HEK293 (cell line): ENCODE results near the gene GREB1L.

Experiments
- CTCF ChIA-PET: fragments of 350-600 bp; formaldehyde crosslinking; extraction: SDS; loops from one replicate; lab custom pipeline; 2021; ENCODE audit warnings: antibody characterized with exemption; lab: Yijun Ruan, JAX
- POLR2A ChIA-PET: fragments of 300-600 bp; formaldehyde crosslinking; extraction: SDS; loops from one replicate; lab custom pipeline; 2020; ENCODE audit warnings: antibody characterized with exemption, inconsistent platforms; lab: Yijun Ruan, JAX
- H3K27ac ChIP-seq: fragments of 200-500 bp; sonication (Bioruptor generic); 2 replicates; pipeline ENCODE4 v1.5.1; 2014; ENCODE audit warnings: low read depth, low read length, control low read depth, inconsistent platforms; ENCODE audit errors: extremely low read depth
- H3K36me3 ChIP-seq, 2 experiments: fragments of 200-500 bp in 1 of 2; sonication (Bioruptor generic) in 1 of 2; 1 replicate in 1 of 2; 2 replicates in 1 of 2; pipeline ENCODE4 v1.5.1; 2014 to 2017; ENCODE audit warnings: inconsistent platforms in 2 of 2, low read length in 2 of 2; ENCODE audit not compliant: control insufficient read depth in 2 of 2, insufficient read depth in 1 of 2
- H3K4me1 ChIP-seq: fragments of 200-500 bp; sonication (Bioruptor generic); 2 replicates; pipeline ENCODE4 v1.5.1; 2014; ENCODE audit warnings: mild to moderate bottlenecking, low read length, inconsistent platforms; ENCODE audit not compliant: control insufficient read depth, insufficient read depth
- H3K4me3 ChIP-seq: 2 replicates; pipeline ENCODE4 v1.5.1; 2011; ENCODE audit warnings: low read depth, mild to moderate bottlenecking, control low read depth, low read length, moderate library complexity
- H3K9me3 ChIP-seq: fragments of 200-500 bp; sonication (Bioruptor generic); 2 replicates; pipeline ENCODE4 v1.5.1; 2014; ENCODE audit warnings: low read depth, low read length, inconsistent platforms; ENCODE audit not compliant: control insufficient read depth, insufficient read depth
- OSR2 ChIP-seq: fragments of 450-650 bp; formaldehyde crosslinking; IDR thresholded peaks from 2 replicates; pipeline ENCODE4 v1.5.1; 2016; ENCODE audit warnings: missing biosample characterization, missing genetic modification characterization
- SP3 ChIP-seq: fragments of 450-650 bp; formaldehyde crosslinking; IDR thresholded peaks from 2 replicates; pipeline ENCODE4 v1.5.1; 2016; ENCODE audit warnings: missing biosample characterization, missing genetic modification characterization
- SP7 ChIP-seq: fragments of 450-650 bp; formaldehyde crosslinking; IDR thresholded peaks from 2 replicates; pipeline ENCODE4 v1.5.1; 2016; ENCODE audit warnings: missing biosample characterization, missing genetic modification characterization
- ZNF114 ChIP-seq: fragments of 450-650 bp; formaldehyde crosslinking; IDR thresholded peaks from 2 replicates; pipeline ENCODE4 v1.5.0; 2017; ENCODE audit warnings: missing biosample characterization, missing genetic modification characterization
- ZNF157 ChIP-seq: fragments of 450-650 bp; formaldehyde crosslinking; IDR thresholded peaks from 2 replicates; pipeline ENCODE4 v1.5.1; 2016; ENCODE audit warnings: missing biosample characterization, missing genetic modification characterization
- ZNF335 ChIP-seq: fragments of 450-650 bp; formaldehyde crosslinking; conservative IDR thresholded peaks from 2 replicates; pipeline ENCODE4 v1.5.1; 2016; ENCODE audit warnings: missing biosample characterization, missing genetic modification characterization
- ZNF350 ChIP-seq: fragments of 450-650 bp; formaldehyde crosslinking; IDR thresholded peaks from 2 replicates; pipeline ENCODE4 v1.5.0; 2017; ENCODE audit warnings: missing biosample characterization, mild to moderate bottlenecking, missing genetic modification characterization
- ZNF354C ChIP-seq: fragments of 450-650 bp; formaldehyde crosslinking; IDR thresholded peaks from 2 replicates; pipeline ENCODE4 v1.5.1; 2016; ENCODE audit warnings: missing biosample characterization, missing genetic modification characterization, low read depth, borderline replicate concordance
- ZNF549 ChIP-seq: fragments of 450-650 bp; IDR thresholded peaks from 2 replicates; pipeline ENCODE4 v1.5.1; 2018; ENCODE audit warnings: missing biosample characterization, missing genetic modification characterization, mild to moderate bottlenecking, inconsistent platforms, moderate library complexity
- ZNF629 ChIP-seq: fragments of 450-650 bp; formaldehyde crosslinking; IDR thresholded peaks from 2 replicates; pipeline ENCODE4 v1.5.1; 2017; ENCODE audit warnings: missing biosample characterization, missing genetic modification characterization
- ZNF658 ChIP-seq: fragments of 450-650 bp; formaldehyde crosslinking; IDR thresholded peaks from 2 replicates; pipeline ENCODE4; 2016; ENCODE audit warnings: missing biosample characterization, missing genetic modification characterization
- ZNF677 ChIP-seq: fragments of 450-650 bp; IDR thresholded peaks from 2 replicates; pipeline ENCODE4 v1.5.0; 2018; ENCODE audit warnings: missing biosample characterization, mild to moderate bottlenecking, missing genetic modification characterization, moderate library complexity
- ZNF792 ChIP-seq: fragments of 450-650 bp; formaldehyde crosslinking; IDR thresholded peaks from 2 replicates; pipeline ENCODE4 v1.5.1; 2016; ENCODE audit warnings: missing biosample characterization, missing genetic modification characterization
- TF ChIP-seq, protein P1 (sequence below): fragments of 450-650 bp; formaldehyde crosslinking; IDR thresholded peaks from 2 replicates; pipeline ENCODE4 v1.5.0; 2017; ENCODE audit warnings: missing biosample characterization, missing genetic modification characterization, borderline replicate concordance
- TF ChIP-seq, protein P2 (sequence below): fragments of 450-650 bp; formaldehyde crosslinking; IDR thresholded peaks from 2 replicates; pipeline ENCODE4 v1.5.1; 2016; ENCODE audit warnings: missing biosample characterization, missing genetic modification characterization, borderline replicate concordance
- TF ChIP-seq, protein P3 (sequence below): fragments of 450-650 bp; formaldehyde crosslinking; IDR thresholded peaks from 2 replicates; pipeline ENCODE4 v1.5.1; 2016; ENCODE audit warnings: missing biosample characterization, missing genetic modification characterization
- TF ChIP-seq, protein P4 (sequence below): fragments of 450-650 bp; formaldehyde crosslinking; IDR thresholded peaks from 2 replicates; pipeline ENCODE4 v1.5.1; 2016; ENCODE audit warnings: missing biosample characterization, missing genetic modification characterization

The GREB1L gene

DNA sequence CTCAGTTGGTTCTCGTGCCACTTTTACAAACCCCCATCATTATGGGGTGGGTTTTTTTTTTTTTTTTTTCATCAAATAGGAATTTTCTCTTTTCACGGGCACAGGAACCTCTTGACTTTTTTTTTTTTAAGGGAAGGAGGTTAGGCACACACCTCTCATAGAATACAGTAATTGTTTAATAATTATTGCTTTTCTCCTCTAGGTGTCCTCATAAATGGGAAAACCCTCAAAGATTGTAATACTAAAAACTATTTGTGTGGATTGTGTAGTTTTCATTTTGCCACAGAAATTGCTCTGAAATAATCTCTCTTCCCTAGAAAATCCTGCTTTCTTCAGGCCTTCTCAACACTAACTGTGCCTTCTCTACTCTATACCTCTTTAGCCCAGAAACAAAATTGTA, 147.3 kb downstream of the GREB1L start (continued):
- TF ChIP-seq, protein P1, sequence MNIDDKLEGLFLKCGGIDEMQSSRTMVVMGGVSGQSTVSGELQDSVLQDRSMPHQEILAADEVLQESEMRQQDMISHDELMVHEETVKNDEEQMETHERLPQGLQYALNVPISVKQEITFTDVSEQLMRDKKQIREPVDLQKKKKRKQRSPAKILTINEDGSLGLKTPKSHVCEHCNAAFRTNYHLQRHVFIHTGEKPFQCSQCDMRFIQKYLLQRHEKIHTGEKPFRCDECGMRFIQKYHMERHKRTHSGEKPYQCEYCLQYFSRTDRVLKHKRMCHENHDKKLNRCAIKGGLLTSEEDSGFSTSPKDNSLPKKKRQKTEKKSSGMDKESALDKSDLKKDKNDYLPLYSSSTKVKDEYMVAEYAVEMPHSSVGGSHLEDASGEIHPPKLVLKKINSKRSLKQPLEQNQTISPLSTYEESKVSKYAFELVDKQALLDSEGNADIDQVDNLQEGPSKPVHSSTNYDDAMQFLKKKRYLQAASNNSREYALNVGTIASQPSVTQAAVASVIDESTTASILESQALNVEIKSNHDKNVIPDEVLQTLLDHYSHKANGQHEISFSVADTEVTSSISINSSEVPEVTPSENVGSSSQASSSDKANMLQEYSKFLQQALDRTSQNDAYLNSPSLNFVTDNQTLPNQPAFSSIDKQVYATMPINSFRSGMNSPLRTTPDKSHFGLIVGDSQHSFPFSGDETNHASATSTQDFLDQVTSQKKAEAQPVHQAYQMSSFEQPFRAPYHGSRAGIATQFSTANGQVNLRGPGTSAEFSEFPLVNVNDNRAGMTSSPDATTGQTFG (tag by site-specific recombination), result no peak

DNA sequence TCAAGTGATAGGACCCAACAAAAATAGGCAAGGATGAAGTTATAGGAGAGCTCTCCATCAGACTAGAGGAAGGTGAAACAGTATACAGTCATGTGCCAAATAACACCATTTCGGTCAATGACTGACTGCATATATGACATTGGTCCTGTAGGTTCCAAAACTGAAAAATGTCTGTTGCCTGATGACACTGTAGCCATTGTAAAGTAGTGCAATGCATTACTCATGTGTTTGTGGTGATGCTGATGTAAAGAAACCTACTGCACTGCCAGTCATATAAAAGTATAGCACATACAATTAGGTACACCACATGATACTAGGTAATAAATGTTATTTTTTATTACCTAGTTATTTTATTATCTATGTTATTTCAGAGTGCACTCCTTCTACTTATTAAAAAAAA, 147.9 kb downstream of the GREB1L start:
- POLR2A ChIA-PET, result no interaction called here
- Histone ChIP-seq H3K27ac (no peak overlapping the region), H3K9me3 (no peaks in the 10 kb centered on the region), H3K36me3 (peaks cover 3 to 6% of the 10 kb centered on the region in 2 experiments), H3K4me1 (peaks cover 6% of the 10 kb centered on the region; the same call in 1 of the 2 replicates), H3K4me3 (no peak overlapping the region)
- CTCF ChIA-PET, result interaction anchor here (0.6 kb wide), 1 partner anchor 134 kb away, joined by 3 read pairs; no protein-coding TSS in a partner anchor
- TF ChIP-seq ZNF114 (tag by site-specific recombination), result no peak

DNA sequence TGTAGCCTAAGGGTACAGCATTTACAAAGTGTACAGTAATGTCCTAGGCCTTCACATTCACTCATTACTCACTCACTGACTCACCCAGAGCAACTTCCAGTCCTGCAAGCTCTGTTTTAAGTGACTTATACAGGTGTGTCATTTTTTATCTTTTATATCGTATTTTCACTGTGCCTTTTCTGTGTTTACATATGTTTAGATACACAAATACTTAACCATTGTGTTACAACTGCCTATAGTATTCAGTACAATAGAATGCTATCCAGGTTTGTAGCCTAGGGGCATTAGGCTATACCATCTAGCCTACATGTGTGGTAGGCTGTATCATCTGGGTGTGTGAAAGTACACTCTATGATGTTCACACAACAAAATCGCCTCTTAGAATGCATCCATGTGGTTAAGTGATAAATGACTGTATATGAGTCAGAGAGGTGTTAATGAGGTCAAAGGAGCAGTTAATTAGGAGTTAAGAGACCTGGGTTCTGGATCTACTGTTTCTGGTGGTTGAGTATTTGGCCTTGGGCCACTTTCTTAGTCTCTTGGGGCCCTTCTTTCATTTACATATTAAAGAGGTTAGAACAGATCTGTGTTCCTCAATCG, 149.1 kb downstream of the GREB1L start:
- Histone ChIP-seq H3K4me1 (peaks cover 6% of the 10 kb centered on the region; the same call in 1 of the 2 replicates), H3K4me3 (no peak overlapping the region), H3K27ac (no peak overlapping the region), H3K9me3 (no peaks in the 10 kb centered on the region), H3K36me3 (peaks cover 5 to 6% of the 10 kb centered on the region in 2 experiments; a peak in 2 of 3 replicates)
- ChIA-PET CTCF (interaction anchor here (0.6 to 0.7 kb wide), 4 partner anchors 36 to 141 kb away, joined by 3 to 6 read pairs (median 5); no protein-coding TSS in a partner anchor), POLR2A (no interaction called here)
- TF ChIP-seq ZNF335 (tag by site-specific recombination) (no peak), OSR2 (peak; percentile 69), ZNF658 (tag by site-specific recombination) (no peak), ZNF629 (tag by site-specific recombination) (0 out of 2 replicates have a peak, but pooled peaks have one; percentile 33), ZNF549 (no peak), ZNF350 (tag by site-specific recombination) (0 out of 2 replicates have a peak, but pooled peaks have one; percentile 32), ZNF157 (tag by site-specific recombination) (no peak), ZNF792 (no peak), SP7 (tag by site-specific recombination) (peak; percentile 92), SP3 (tag by site-specific recombination) (0 out of 2 replicates have a peak, but pooled peaks have one; percentile 34), ZNF354C (tag by site-specific recombination) (no peak), ZNF677 (tag by site-specific recombination) (no peak)
- TF ChIP-seq, protein P2, sequence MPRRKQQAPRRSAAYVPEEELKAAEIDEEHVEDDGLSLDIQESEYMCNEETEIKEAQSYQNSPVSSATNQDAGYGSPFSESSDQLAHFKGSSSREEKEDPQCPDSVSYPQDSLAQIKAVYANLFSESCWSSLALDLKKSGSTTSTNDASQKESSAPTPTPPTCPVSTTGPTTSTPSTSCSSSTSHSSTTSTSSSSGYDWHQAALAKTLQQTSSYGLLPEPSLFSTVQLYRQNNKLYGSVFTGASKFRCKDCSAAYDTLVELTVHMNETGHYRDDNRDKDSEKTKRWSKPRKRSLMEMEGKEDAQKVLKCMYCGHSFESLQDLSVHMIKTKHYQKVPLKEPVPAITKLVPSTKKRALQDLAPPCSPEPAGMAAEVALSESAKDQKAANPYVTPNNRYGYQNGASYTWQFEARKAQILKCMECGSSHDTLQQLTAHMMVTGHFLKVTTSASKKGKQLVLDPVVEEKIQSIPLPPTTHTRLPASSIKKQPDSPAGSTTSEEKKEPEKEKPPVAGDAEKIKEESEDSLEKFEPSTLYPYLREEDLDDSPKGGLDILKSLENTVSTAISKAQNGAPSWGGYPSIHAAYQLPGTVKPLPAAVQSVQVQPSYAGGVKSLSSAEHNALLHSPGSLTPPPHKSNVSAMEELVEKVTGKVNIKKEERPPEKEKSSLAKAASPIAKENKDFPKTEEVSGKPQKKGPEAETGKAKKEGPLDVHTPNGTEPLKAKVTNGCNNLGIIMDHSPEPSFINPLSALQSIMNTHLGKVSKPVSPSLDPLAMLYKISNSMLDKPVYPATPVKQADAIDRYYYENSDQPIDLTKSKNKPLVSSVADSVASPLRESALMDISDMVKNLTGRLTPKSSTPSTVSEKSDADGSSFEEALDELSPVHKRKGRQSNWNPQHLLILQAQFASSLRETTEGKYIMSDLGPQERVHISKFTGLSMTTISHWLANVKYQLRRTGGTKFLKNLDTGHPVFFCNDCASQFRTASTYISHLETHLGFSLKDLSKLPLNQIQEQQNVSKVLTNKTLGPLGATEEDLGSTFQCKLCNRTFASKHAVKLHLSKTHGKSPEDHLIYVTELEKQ (tag by site-specific recombination), result no peak
- TF ChIP-seq, protein P3, sequence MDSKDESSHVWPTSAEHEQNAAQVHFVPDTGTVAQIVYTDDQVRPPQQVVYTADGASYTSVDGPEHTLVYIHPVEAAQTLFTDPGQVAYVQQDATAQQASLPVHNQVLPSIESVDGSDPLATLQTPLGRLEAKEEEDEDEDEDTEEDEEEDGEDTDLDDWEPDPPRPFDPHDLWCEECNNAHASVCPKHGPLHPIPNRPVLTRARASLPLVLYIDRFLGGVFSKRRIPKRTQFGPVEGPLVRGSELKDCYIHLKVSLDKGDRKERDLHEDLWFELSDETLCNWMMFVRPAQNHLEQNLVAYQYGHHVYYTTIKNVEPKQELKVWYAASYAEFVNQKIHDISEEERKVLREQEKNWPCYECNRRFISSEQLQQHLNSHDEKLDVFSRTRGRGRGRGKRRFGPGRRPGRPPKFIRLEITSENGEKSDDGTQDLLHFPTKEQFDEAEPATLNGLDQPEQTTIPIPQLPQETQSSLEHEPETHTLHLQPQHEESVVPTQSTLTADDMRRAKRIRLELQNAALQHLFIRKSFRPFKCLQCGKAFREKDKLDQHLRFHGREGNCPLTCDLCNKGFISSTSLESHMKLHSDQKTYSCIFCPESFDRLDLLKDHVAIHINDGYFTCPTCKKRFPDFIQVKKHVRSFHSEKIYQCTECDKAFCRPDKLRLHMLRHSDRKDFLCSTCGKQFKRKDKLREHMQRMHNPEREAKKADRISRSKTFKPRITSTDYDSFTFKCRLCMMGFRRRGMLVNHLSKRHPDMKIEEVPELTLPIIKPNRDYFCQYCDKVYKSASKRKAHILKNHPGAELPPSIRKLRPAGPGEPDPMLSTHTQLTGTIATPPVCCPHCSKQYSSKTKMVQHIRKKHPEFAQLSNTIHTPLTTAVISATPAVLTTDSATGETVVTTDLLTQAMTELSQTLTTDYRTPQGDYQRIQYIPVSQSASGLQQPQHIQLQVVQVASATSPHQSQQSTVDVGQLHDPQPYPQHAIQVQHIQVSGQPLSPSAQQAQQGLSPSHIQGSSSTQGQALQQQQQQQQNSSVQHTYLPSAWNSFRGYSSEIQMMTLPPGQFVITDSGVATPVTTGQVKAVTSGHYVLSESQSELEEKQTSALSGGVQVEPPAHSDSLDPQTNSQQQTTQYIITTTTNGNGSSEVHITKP (tag by site-specific recombination), result peak; percentile 90
- TF ChIP-seq, protein P4, sequence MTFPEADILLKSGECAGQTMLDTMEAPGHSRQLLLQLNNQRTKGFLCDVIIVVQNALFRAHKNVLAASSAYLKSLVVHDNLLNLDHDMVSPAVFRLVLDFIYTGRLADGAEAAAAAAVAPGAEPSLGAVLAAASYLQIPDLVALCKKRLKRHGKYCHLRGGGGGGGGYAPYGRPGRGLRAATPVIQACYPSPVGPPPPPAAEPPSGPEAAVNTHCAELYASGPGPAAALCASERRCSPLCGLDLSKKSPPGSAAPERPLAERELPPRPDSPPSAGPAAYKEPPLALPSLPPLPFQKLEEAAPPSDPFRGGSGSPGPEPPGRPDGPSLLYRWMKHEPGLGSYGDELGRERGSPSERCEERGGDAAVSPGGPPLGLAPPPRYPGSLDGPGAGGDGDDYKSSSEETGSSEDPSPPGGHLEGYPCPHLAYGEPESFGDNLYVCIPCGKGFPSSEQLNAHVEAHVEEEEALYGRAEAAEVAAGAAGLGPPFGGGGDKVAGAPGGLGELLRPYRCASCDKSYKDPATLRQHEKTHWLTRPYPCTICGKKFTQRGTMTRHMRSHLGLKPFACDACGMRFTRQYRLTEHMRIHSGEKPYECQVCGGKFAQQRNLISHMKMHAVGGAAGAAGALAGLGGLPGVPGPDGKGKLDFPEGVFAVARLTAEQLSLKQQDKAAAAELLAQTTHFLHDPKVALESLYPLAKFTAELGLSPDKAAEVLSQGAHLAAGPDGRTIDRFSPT (tag by site-specific recombination), result 0 out of 2 replicates have a peak, but pooled peaks have one; percentile 22
